Lung (tissue), 12 donors: Measurements from ENCODE around the gene TMEM52. TPM values are rescaled to one million over a fixed set of nuclear protein-coding genes. Genes with fewer than 3 reads are reported as not detected.

ENCODE experiments used
- ATAC-seq: fragments of 200-7000 bp; cut with Tn5 transposase; one replicate; pipeline ENCODE4 v1.9.1; 2020; ENCODE audit warnings: moderate number of reproducible peaks; ENCODE audit not compliant: insufficient read depth, low FRiP score
- DNase-seq, 3 donors: peaks; one replicate each; pipeline ENCODE4 v3.0.0-alpha.2; 2013 to 2017
- H3K27ac ChIP-seq, 2 donors: one replicate each; pipeline ENCODE4 v1.5.1; 2013; ENCODE audit warnings: mild to moderate bottlenecking in 2 of 2, moderate library complexity in 2 of 2, control low read depth in 1 of 2, inconsistent platforms in 1 of 2, low read depth in 1 of 2, low read length in 1 of 2
- H3K27me3 ChIP-seq, 3 donors: one replicate each; pipeline ENCODE4 v1.5.1; 2013; ENCODE audit warnings: low read length in 2 of 3; ENCODE audit not compliant: control insufficient read depth in 3 of 3, insufficient read depth in 3 of 3
- H3K36me3 ChIP-seq, 4 donors: one replicate each; pipeline ENCODE4 v1.5.1; 2013; ENCODE audit warnings: low read length in 4 of 4, mild to moderate bottlenecking in 1 of 4, moderate library complexity in 1 of 4; ENCODE audit not compliant: control insufficient read depth in 4 of 4, insufficient read depth in 4 of 4
- H3K4me1 ChIP-seq, 5 donors: one replicate each; pipeline ENCODE4 v1.5.1; 2013; ENCODE audit warnings: low read length in 5 of 5, mild to moderate bottlenecking in 2 of 5, moderate library complexity in 1 of 5; ENCODE audit not compliant: control insufficient read depth in 5 of 5, insufficient read depth in 5 of 5
- H3K4me3 ChIP-seq: one replicate; pipeline ENCODE4 v1.5.1; 2013; ENCODE audit warnings: mild to moderate bottlenecking, control low read depth, moderate library complexity
- H3K9ac ChIP-seq, 2 donors: one replicate each; pipeline ENCODE4 v1.5.1; 2013; ENCODE audit warnings: low read length in 2 of 2, control low read depth in 1 of 2; ENCODE audit not compliant: insufficient read depth in 1 of 2
- H3K9me3 ChIP-seq, 4 donors: one replicate each; pipeline ENCODE4 v1.5.1; 2013; ENCODE audit warnings: low read length in 3 of 4, mild to moderate bottlenecking in 1 of 4, moderate library complexity in 1 of 4; ENCODE audit not compliant: control insufficient read depth in 4 of 4, insufficient read depth in 3 of 4
- CTCF ChIP-seq: IDR thresholded peaks from 2 replicates; pipeline ENCODE4 v1.5.1; 2012; ENCODE audit warnings: mild to moderate bottlenecking; ENCODE audit errors: control extremely low read depth, extremely low read depth
- WGBS, 2 donors: extraction: QIAGEN DNeasy Blood & Tissue Kit; methylation state at CpG; one replicate each; pipeline ENCODE4 v1.1.7; 2013; 5-methylcytosine and 5-hydroxymethylcytosine counted together
- polyA plus RNA-seq, 2 donors: library from polyadenylated mRNA; stranded (reverse); fragments of 200-250 nt; gene quantifications; one replicate each; pipeline ENCODE4 v1.2.1, GENCODE V29; 2013
- total RNA-seq, 2 donors: library from RNA; depleted of rRNA in 1 of 2; stranded (reverse); fragments of >200 nt in 1 of 2; gene quantifications; one replicate each; pipeline ENCODE4 v1.2.1, GENCODE V29; 2014 to 2021
- donor health status: control.
- donor health status: control.
- donor health status: Bipolar disorder and iron deficiency.
- donor health status: healthy.
- donor health status: DM: yes; HTN: yes; CAD: no.

The TMEM52 gene
- total and polyA plus RNA-seq, 4 donors, result 2.8 to 6.1 (median 3.1) TPM; not detected in 1

DNA sequence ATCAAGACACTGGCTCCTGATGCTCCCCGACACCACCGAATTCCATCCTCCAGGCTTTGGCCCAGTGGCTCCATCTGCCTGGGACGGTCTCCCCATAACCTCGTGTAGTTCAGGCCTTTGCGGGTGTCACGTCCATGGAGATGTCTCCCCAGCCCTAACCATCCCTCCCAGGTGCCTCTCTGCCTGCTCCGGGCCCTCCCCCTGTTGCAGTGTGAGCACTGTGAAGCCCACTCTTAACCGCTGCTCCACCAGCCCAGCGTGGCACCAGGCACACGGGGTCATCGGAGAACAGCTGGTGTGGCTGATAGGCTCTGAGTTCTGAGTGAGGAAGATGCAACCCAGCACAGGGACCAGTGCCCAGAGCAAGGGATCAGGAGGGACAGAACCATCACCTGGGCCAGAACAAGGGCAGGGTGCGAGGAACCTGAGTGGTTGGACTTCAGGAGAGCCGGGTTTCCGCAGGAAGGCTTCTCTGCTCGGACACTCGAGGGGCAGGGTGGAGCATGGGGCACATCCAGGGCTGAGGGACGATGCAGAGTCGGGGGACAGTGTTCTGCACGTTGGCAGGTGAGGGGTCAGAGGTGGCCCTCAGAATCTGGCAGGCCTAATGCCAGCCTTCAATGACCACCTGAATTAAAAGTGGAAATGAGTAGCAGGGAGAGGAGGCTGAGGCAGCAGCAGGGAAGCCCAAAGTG, 25.6 kb downstream of the TMEM52 start:
- Histone ChIP-seq H3K4me3 (no peak overlapping the region), H3K27me3 (peaks cover 0 to 2% (median 0%) of the 10 kb centered on the region in 3 donors), H3K9me3 (no peaks in the 10 kb centered on the region), H3K27ac (no peak overlapping the region), H3K36me3 (no peaks in the 10 kb centered on the region), H3K9ac (no peak overlapping the region), H3K4me1 (peaks cover 5 to 24% (median 6%) of the 10 kb centered on the region in 5 donors)
- no peak for TF ChIP-seq CTCF
- 92 to 95% methylated on average over 19 of the region's 19 CpGs for WGBS, 2 donors
- ATAC-seq (no peak), DNase-seq (no peak)

- WGBS, 2 donors, result 81 to 93% methylated on average over 7 of the region's 7 CpGs
- TF ChIP-seq CTCF, result no peak
- no peak overlapping the region for H3K27ac ChIP-seq
- H3K36me3 ChIP-seq, result peaks cover 0 to 2% (median under 1%) of the 10 kb centered on the region in 4 donors
- no peak overlapping the region for H3K9ac ChIP-seq
- H3K27me3 ChIP-seq, result peaks cover 0 to 2% (median 0%) of the 10 kb centered on the region in 3 donors
- ATAC-seq (no peak), DNase-seq (no peak)
- no peak overlapping the region for H3K4me3 ChIP-seq
- peaks cover 5 to 28% (median 6%) of the 10 kb centered on the region in 5 donors for H3K4me1 ChIP-seq
- H3K9me3 ChIP-seq, result no peaks in the 10 kb centered on the region
These were observed 26.3 kb downstream of the TMEM52 start for GRCh38 chr1:1892763-1893120.

- H3K4me1 ChIP-seq, result peaks cover 5 to 28% (median 6%) of the 10 kb centered on the region in 5 donors
- no peaks in the 10 kb centered on the region for H3K9me3 ChIP-seq
- ATAC-seq, result no peak
- no peak for DNase-seq
- H3K36me3 ChIP-seq, result peaks cover 0 to 2% (median under 1%) of the 10 kb centered on the region in 4 donors
- peak overlapping the region; percentile 47 to 94 for H3K27ac ChIP-seq
- WGBS, 2 donors, result 41 to 65% methylated on average over 21 of the region's 21 CpGs
- H3K9ac ChIP-seq, result peak overlapping the region; percentile 28 to 53
- TF ChIP-seq CTCF, result no peak
- H3K4me3 ChIP-seq, result peak overlapping the region; percentile 44
- H3K27me3 ChIP-seq, result peaks cover 0 to 2% (median 0%) of the 10 kb centered on the region in 3 donors
These were observed 26.9 kb downstream of the TMEM52 start for GRCh38 chr1:1892079-1892762.
